ENCODE measurements around the gene RGPD6.
A peak's percentile ranks its signal among the peaks of the same experiment; 100 is the strongest.
"Not testable (repeated sequence)": the region's sequence is repeated elsewhere in the genome, so short reads cannot be mapped to it uniquely, and the experiment has no call there.

RGPD6 gene

GRCh38 chr2:110465312-110465711 is 111.7 kb downstream of the RGPD6 start:
- not testable (repeated sequence) for H3K36me3 Mint-ChIP-seq, H3K27me3 Mint-ChIP-seq, DNase-seq, H3K9me3 Mint-ChIP-seq, H3K4me1 Mint-ChIP-seq, H3K27ac Mint-ChIP-seq, H3K4me3 Mint-ChIP-seq
- ATAC-seq (replicated peaks) = peak; percentile 48 to 63

All from stimulated activated naive B cell treated with anti-CD40 and anti-IgM and Interleukin-4, amounts not matched to agents 10 μg/mL and 1 μg/mL and 100 μg/mL, for 72 hours (primary cell).